Loucy (cell line): ENCODE results near the gene NR1D2.

Source experiments
- H2AFZ ChIP-seq: fragments of 200-600 bp; sonication (generic); 2 replicates; pipeline ENCODE4 v1.6.0; 2016; ENCODE audit warnings: antibody characterized with exemption, mild to moderate bottlenecking, low read length, moderate library complexity
- H3F3A ChIP-seq: fragments of 200-600 bp; 2 replicates; pipeline ENCODE4 v1.6.0; 2016; ENCODE audit warnings: antibody characterized with exemption, low read depth, mild to moderate bottlenecking
- H3K27me3 ChIP-seq: fragments of 200-600 bp; sonication (generic); 2 replicates; pipeline ENCODE4 v1.6.1; 2014; ENCODE audit warnings: low read length, mild to moderate bottlenecking; ENCODE audit not compliant: insufficient read depth, poor library complexity, severe bottlenecking
- H3K36me3 ChIP-seq: fragments of 200-600 bp; sonication (generic); 2 replicates; pipeline ENCODE4 v1.6.1; 2016; ENCODE audit warnings: low read length; ENCODE audit not compliant: insufficient read depth
- H3K4me1 ChIP-seq: fragments of 200-600 bp; sonication (generic); 2 replicates; pipeline ENCODE4 v1.5.1; 2014; ENCODE audit warnings: low read length, mild to moderate bottlenecking; ENCODE audit not compliant: insufficient read depth, poor library complexity, severe bottlenecking
- H3K4me2 ChIP-seq: fragments of 200-600 bp; sonication (generic); 2 replicates; pipeline ENCODE4 v1.6.0; 2014; ENCODE audit warnings: antibody characterized with exemption, low read length, low read depth, mild to moderate bottlenecking; ENCODE audit not compliant: poor library complexity, severe bottlenecking
- H3K4me3 ChIP-seq: fragments of 200-600 bp; sonication (generic); 2 replicates; pipeline ENCODE4 v1.5.1; 2014; ENCODE audit warnings: low read length, mild to moderate bottlenecking, mixed read lengths; ENCODE audit not compliant: poor library complexity, severe bottlenecking
- H3K79me2 ChIP-seq: fragments of 200-600 bp; sonication (generic); 2 replicates; pipeline ENCODE4 v1.6.1; 2014; ENCODE audit warnings: low read length; ENCODE audit not compliant: insufficient read depth
- H3K9ac ChIP-seq: fragments of 200-600 bp; sonication (generic); 2 replicates; pipeline ENCODE4 v1.6.0; 2014; ENCODE audit warnings: mild to moderate bottlenecking, low read depth, low read length, moderate library complexity; ENCODE audit not compliant: poor library complexity, severe bottlenecking
- H3K9me2 ChIP-seq: fragments of 200-600 bp; sonication (generic); replicated peaks from 2 replicates; pipeline ENCODE4 v1.6.1; 2016; ENCODE audit warnings: low read depth, low read length, mixed read lengths
- H3K9me3 ChIP-seq: fragments of 200-600 bp; sonication (generic); 2 replicates; pipeline ENCODE4 v1.6.1; 2014; ENCODE audit warnings: mild to moderate bottlenecking, antibody characterized with exemption, low read length, low read depth; ENCODE audit not compliant: insufficient read depth
- H4K20me1 ChIP-seq: fragments of 200-600 bp; sonication (generic); 2 replicates; pipeline ENCODE4 v1.6.0; 2014; ENCODE audit warnings: antibody characterized with exemption, low read length, mild to moderate bottlenecking; ENCODE audit not compliant: insufficient read depth, poor library complexity, severe bottlenecking
- CTCF ChIP-seq: fragments of 200-600 bp; sonication (generic); conservative IDR thresholded peaks from 2 replicates; pipeline ENCODE4 v1.5.1; 2014; ENCODE audit warnings: mild to moderate bottlenecking, antibody characterized with exemption, low read length
- EZH2phosphoT487 ChIP-seq: fragments of 200-600 bp; IDR thresholded peaks from 2 replicates; pipeline ENCODE4 v1.6.1; 2018; ENCODE audit warnings: antibody characterized with exemption, mild to moderate bottlenecking, moderate library complexity, borderline replicate concordance

The NR1D2 gene

DNA sequence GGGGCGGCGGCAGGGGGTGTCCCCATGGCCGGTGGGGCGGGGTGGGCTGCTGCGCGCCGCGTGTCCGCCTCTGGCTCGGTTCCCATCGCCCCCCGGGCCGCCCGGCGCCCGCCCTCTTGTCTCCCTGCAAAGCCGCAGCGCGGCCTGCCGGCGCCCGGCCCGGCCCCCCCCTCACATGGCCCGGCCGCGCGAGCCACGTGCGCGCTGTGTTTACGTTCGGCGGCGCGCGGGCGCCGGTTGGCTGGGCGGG, 502 bp downstream of the NR1D2 start:
- H3K79me2 ChIP-seq, result peaks cover 21% of the 10 kb centered on the region
- no peak overlapping the region for H3K9ac ChIP-seq
- TF ChIP-seq CTCF, result no peak
- no peak for TF ChIP-seq EZH2phosphoT487
- H3K9me3 ChIP-seq, result no peaks in the 10 kb centered on the region
- peaks cover 34% of the 10 kb centered on the region for H3K4me1 ChIP-seq
- no peak overlapping the region for H3K4me2 ChIP-seq
- no peak overlapping the region; the same call in 1 of the 2 replicates for H2AFZ ChIP-seq
- H3K9me2 ChIP-seq, result no peaks in the 10 kb centered on the region
- H3K36me3 ChIP-seq, result no peaks in the 10 kb centered on the region
- peak overlapping the region; percentile 91 for H3K4me3 ChIP-seq
- no peaks in the 10 kb centered on the region for H3F3A ChIP-seq
- H4K20me1 ChIP-seq, result peaks cover 4% of the 10 kb centered on the region
- no peaks in the 10 kb centered on the region for H3K27me3 ChIP-seq

GRCh38 chr3:23945913-23946687, 1.0 kb downstream of the NR1D2 start:
- no peaks in the 10 kb centered on the region for H3K9me2 ChIP-seq
- TF ChIP-seq CTCF (no peak), EZH2phosphoT487 (no peak)
- peak overlapping the region; percentile 88 for H3K4me2 ChIP-seq
- no peaks in the 10 kb centered on the region for H3K36me3 ChIP-seq
- H3K9me3 ChIP-seq, result no peaks in the 10 kb centered on the region
- no peaks in the 10 kb centered on the region for H3F3A ChIP-seq
- H3K79me2 ChIP-seq, result peaks cover 21% of the 10 kb centered on the region
- H3K27me3 ChIP-seq, result no peaks in the 10 kb centered on the region
- H3K4me1 ChIP-seq, result peaks cover 35% of the 10 kb centered on the region
- peaks cover 4% of the 10 kb centered on the region for H4K20me1 ChIP-seq
- H3K9ac ChIP-seq, result peak overlapping the region; percentile 84
- H3K4me3 ChIP-seq, result peak overlapping the region; percentile 91
- H2AFZ ChIP-seq, result peak overlapping the region; percentile 98

DNA sequence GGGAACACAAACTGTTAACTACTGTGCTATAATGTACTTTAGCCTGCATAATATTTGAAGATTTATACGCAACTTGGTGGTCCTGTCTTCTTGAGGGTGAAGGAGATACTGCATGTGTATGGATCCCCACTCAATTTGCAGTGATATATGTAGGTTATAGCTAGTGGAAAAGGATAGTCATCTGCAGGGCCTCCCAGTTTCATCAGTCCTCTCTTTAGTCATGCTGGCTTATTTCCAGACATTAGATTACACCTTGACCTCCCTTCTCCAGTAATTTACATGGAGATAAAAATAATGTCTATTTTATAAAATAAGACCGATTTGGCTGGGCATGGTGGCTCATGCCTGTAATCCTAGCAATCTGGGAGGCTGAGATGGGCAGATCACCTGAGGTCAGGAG, 3.7 kb downstream of the NR1D2 start:
- H2AFZ ChIP-seq, result no peak overlapping the region
- H3K4me1 ChIP-seq, result peaks cover 44% of the 10 kb centered on the region
- no peaks in the 10 kb centered on the region for H3K27me3 ChIP-seq
- peaks cover 23% of the 10 kb centered on the region for H4K20me1 ChIP-seq
- H3K9me2 ChIP-seq, result no peaks in the 10 kb centered on the region
- H3K4me2 ChIP-seq, result peak overlapping the region; percentile 0
- H3K9ac ChIP-seq, result no peak overlapping the region
- no peak overlapping the region for H3K4me3 ChIP-seq
- no peak for TF ChIP-seq CTCF
- TF ChIP-seq EZH2phosphoT487, result no peak
- no peaks in the 10 kb centered on the region for H3F3A ChIP-seq
- no peaks in the 10 kb centered on the region for H3K36me3 ChIP-seq
- no peaks in the 10 kb centered on the region for H3K9me3 ChIP-seq
- H3K79me2 ChIP-seq, result peaks cover 32% of the 10 kb centered on the region
